Measurements from ENCODE around the gene METAP1D.
"Not testable (repeated sequence)": the region's sequence is repeated elsewhere in the genome, so short reads cannot be mapped to it uniquely, and the experiment has no call there.

The METAP1D gene

DNA sequence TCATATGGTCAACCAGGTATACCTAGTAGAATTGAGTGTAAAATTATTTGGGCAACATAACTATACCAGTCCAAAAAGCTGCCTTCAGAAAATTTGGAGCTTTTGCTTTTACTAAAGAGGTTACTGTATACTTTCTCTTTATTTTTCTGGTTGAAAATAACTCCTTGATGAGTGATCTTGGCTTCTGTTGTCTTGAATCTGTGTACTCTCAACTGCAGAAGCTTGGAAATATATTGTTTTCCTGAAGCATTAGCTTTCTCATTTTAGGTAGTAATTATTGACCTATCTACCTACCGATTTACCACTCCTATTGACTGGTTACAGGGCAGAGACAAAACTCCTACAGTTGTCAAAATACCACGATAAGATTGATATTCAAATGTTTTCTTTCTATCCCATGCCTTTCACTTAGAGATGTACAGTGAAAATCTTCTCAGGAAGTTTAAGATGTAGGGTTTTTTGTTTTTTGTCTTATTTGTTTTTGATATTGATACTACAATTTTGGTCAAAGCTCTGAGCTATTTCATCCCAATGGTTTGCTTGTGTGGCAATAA, 49.9 kb downstream of the METAP1D start:
- DNase-seq = no peak

DNA sequence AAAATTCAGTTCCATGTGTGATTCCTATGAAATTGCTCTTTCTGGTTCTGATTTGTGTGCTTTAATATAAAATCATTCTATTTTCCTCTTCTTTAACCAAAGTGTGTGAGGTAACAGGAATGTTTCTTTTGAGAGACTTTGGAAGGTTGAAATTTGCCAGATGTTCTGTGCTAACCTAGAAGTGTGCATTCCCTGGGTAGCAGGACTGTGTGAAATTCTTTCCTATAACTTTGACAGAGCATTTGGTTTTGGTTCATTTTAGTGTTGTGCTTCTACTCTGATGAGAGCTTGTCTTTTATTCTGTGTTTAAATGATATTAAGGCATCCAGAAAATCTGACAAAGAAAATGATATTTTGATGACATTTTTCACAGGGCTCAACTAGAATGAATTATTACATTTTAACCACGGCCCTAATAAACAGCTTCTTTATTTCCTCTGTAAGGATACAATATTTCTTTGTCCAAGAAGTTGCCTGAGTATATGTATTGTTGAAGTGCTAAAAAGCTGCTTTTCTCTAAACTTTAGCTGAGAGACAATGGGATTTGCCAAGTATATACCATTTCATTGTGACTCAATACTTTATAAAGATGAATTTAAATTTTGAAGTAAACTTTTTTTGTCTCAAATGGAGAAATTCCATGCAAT, 50.8 kb downstream of the METAP1D start:
- DNase-seq = no peak

DNA sequence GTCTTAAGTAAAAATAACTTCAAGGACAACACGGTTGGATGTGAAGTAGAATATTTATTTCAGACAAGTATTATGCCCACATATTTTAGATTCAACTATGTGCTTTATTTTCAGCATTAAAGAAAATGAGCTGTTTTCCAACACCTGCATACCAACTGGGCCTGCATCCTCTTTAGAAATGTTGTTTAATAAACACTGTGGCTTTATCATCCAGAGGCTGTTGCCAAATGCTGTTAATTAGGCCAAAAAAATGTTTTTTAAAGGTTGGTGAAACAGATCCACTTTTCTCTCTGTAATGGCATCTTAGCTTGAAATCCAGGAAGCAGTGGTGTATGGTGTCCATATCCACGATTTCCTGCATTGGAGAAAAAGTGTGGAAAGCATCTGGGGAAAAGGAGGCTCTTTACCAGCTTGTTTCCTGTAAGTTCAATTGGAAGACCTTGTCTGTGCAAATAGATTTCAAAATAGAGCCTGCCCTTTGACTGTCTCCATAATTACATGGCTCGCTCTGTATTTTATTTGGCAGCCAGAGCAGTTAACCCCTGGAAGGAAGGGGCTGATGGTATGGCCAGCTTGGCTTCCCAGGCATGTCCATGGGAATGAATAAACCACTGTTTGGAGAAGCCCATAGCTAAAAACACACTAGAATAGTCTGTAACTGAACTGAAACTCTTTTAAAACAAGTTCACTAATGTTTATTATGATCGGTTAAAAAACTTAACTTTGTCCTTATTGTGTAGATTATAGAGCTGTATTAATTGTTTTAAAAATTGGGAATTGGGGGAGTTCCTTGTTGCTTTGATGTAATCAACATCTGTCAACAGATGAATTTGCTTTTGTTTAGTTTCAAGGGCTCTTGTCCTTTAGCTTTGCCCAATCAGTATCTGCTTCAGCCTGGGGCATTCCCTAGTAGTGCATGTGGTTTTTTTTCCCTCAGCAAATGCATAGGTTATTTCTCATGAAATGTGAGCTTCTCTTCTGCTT, 52.5 kb downstream of the METAP1D start:
- DNase-seq = peak; percentile 50

DNA sequence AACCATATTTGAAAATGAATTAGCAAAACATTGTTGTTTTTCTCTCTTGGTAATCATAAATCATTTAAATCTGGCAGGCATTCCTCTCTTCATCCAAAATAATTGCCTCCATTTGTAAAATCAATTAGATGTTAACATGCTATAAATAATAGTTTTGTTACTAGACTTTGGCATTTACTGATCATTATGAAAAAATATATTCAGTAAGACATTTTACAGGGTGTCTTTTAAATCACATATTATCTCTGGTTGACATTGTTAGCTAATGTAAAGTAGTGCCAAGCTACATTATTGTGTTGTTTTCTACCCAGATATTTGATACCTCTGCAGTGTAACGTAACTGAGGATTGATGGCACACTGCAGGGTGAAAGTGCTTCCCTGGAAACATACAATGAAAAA, 53.7 kb downstream of the METAP1D start:
- DNase-seq = no peak

DNA sequence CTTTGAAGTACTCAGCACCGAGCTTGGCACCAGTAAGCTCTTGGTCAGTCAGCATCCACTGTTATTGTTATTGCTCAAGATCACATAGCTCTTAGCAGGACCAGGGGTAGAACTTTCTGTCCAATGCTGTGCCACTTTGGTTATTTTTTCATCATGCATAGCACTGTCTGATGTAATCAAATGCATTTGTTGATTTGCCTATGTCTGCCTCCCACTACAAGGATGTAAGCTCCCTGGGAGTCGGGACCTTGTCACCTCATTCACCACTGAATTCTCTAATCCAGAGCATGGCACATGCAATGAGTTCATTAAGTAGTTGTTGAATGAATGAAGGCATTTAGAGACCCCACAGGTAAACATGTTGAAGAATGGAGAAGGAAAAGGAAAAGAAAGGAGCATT, 56.5 kb downstream of the METAP1D start:
- DNase-seq = no peak

DNA sequence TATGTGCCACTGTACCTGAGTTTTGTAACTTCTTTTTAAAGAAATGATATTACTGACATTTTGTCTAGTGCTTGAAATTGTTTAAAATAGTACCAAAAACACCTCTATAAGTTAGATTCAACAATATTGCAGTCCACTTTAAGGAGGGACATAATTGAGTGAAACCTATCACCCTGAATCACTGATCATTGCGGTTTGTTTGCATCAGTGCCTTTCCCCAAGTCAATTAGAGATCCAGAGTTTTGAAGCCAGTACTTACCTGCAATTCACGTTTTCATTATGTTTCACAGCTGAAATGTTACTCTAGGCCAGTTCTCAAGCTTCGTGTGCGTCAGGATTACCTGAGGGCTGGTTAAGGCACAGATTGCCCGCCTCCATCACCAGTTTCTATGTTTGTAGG, 58.9 kb downstream of the METAP1D start:
- no peak for DNase-seq

DNA sequence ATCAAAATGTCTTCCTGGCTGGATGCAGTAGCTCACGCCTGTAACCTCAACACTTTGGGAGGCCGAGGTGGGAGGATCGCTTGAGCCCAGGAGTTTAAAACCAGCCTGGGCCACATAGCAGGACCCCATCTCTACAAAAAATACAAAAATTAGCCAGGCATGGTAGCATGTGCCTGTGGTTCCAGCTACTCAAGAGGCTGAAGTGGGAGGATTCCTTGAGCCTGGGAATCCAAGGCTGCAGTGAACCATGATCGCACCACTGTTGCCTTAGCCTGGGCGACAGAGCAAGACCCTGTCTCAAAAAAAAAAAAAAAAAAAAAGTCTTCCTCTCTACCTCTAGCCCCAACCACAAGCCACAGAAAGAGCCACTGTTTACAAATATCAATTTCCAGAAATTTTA, 60.4 kb downstream of the METAP1D start:
- DNase-seq = not testable (repeated sequence)

DNA sequence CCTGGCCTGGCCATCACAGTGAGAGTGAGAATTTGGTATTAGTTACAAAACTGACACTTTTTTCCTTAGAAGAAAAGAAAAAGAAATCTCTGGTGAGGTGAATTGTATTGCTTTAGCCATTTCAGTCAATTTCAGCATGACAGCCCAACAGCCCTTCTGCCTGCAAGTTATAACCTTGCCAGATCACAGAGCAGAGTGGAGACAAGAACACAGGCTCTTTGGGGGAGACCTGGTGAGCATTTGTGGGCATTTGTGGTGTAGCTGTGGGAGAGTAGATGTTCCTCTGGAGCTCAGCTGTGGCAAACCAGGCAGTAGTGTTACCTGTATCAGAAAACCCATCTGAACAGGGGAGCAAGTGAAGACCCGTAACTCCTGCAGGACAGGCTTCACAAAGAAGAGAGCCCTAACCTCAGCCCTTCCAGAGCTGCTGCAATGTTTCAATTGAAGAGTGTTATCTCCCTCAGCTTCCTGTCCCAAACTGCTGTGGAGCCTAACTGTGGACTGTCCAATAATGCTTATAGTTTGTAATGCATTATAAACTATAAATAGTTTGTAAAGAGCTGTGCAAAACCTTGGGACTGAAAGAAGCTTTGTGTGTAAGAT, 62.8 kb downstream of the METAP1D start:
- no peak for DNase-seq

DNA sequence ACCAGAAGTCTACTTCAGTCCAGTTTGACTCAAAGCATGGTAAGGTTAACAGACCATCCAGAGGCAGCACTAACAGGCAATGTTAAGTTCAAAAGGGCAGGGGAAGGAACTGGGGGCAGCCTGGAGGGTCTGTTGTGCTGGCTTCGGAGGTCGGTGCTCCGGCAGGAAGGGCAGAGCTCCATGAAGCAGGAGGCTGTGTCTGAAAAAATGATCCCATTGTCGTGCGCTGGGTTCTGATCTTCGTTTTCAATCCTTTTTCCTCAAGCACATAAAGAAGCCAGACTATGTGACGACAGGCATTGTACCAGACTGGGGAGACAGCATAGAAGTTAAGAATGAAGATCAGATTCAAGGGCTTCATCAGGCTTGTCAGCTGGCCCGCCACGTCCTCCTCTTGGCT, 63.7 kb downstream of the METAP1D start:
- DNase-seq = no peak

DNA sequence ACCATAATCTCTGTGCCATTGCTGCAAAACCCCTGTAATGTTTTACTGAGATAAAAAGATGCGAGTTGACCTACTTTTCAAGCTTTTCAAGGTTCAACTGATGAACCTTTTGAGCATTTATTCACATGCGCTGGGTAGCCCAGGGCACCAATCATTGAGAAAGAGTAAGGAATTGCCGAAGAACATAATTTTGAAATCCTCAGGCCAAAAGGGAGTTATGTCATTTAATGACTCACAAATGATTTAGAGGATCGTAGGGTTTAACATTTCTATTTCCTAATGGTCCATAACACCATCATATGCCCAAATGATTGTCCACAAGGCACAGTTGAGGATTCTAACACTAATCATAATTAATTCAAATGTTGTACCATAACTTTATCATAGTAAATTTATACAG, 65.4 kb downstream of the METAP1D start:
- no peak for DNase-seq

DNA sequence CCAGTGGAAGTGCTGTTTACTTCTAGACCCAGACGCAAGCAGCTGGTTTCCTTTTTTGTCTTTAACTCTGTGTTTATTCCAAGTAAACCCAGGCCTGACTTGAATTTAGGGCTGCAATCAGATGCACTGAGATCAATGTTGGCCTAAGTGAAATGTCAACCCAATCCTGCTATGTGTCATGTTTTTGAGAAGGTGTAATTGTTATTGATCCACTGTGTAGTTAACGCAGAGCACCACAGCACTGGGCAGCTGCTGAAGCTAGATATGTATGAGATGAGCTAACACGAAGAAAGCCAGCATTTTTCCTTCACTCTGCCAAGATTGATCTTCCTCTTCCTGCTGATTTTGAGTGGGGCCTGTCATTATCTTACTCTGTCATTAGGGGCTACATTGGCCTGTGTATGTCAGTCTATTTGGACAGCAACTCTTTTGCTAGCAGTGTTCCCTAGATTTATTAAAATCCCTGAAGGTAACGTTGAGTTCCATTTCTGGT, 66.7 kb downstream of the METAP1D start:
- no peak for DNase-seq

DNA sequence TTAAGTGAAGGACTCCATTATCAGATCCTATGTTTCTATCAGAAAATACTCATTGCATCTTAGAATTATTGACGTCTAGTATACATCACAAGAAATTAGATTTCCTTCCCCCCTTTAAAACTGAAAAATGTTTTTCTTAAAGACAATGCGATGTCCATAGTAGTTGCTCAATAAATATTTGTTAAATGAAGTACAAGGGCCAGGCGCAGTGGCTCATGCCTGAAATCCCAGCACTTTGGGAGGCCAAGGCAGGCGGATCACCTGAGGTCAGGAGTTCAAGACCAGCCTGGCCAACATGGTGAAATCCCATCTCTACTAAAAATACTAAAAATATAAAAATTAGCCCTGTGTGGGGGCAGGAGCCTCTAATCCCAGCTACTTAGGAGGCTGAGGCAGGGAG, 68.2 kb downstream of the METAP1D start:
- DNase-seq = not testable (repeated sequence)

DNA sequence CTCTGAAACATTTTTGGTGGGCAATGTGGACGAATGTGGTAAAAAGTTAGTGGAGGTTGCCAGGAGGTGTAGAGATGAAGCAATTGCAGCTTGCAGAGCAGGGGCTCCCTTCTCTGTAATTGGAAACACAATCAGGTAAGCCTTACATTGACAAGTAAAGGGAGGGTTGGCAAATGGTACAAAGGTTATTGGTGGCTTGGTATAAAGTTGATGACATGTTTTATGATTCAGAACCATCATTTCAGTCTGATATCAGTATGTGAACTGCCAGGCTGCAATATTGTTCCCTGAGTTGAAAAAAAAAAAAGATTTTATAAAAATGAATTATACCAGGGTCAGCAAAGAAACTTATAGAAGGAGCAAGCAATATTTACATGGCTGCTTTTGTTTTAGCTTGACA, 71.2 kb downstream of the METAP1D start:
- DNase-seq = no peak

DNA sequence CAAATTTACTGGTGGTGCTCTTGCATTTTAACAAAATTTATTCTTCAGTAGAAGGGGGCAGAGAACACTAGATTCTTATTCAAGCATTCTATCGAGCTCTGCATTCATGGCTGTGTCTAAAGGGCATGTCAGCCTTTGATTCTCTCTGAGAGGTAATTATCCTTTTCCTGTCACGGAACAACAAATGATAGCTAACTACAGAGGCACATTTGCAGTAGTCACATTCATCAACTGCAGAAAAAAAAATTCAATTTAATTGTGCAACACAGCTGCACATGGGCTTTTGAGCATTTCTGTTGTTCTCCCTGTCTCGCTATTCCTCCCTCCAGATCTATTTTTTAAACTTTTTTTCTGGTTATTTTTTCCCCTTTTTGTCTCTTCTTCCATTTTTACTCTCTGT, 72.5 kb downstream of the METAP1D start:
- DNase-seq = no peak

DNA sequence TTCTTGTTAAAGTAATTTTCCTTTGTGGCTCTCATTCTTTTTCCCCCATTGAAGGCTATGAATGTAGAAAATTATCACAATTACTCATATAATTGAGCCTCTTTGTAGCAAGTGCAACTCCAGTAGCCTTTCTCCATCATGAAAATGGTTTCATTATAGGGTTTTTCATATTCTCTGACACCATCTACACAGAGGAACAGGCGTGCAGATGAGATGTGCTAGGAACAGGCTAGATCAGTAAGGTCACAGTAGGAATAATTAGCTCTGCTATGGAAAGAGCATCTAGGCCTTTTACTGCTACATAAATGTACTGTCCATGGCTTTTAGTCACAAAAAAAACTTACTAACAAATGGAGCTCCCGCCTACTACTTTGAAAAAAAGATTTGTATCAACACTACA, 73.0 kb downstream of the METAP1D start:
- DNase-seq = no peak

DNA sequence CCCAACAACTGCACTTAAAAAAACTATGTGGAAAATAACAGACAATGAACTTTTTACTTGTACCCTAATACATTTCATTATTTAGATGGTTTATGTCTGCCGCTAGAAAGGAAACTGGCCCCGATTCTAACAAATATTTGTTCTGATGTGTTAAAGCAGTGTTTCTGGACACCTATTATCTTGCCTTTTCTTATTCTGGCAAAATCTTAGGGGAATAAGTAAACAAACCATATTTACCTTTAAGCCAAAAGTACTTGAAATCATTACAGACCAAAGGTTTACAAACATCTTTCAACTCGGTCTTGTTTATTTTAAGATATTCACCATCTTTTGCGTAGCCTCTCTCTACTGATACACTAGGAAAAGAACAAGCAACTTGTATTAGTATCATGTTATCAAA, 73.8 kb downstream of the METAP1D start:
- no peak for DNase-seq

DNA sequence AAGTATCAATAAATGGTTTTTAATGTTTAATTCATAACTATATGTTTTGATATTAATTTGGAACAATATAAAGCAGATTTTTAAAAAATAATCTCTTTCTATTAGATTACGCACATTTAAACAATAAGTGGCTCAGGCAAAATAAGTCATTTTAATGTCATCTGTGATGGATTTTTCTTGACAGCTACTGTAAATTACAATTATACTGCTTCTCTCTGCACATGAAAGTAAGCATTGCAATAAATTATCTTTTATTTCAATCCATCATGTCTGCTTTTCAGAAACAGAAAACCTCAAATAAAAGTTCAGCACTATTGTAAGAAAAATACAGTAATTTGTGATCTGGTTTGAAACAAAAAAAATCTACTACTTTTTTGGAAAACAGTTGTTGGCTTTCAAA, 74.5 kb downstream of the METAP1D start:
- DNase-seq = no peak

DNA sequence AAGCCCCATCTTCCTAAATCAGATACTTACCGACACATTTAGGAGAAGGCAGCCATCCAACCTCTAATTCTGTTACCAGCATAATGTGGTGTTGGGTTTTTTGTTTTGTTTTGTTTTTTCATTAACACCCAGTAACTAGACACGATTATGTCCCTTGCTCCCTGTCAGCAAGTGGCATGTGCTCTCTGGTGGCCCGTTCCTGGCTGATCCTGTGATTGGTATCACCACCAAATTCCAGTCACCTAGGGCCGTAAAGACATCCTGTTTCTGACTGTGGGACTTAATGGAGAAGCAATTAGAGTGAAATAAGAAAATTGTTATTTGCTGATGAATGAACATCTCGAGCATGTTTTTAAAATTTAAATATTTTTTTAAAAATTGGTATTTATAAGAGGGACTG, 79.7 kb downstream of the METAP1D start:
- no peak for DNase-seq

DNA sequence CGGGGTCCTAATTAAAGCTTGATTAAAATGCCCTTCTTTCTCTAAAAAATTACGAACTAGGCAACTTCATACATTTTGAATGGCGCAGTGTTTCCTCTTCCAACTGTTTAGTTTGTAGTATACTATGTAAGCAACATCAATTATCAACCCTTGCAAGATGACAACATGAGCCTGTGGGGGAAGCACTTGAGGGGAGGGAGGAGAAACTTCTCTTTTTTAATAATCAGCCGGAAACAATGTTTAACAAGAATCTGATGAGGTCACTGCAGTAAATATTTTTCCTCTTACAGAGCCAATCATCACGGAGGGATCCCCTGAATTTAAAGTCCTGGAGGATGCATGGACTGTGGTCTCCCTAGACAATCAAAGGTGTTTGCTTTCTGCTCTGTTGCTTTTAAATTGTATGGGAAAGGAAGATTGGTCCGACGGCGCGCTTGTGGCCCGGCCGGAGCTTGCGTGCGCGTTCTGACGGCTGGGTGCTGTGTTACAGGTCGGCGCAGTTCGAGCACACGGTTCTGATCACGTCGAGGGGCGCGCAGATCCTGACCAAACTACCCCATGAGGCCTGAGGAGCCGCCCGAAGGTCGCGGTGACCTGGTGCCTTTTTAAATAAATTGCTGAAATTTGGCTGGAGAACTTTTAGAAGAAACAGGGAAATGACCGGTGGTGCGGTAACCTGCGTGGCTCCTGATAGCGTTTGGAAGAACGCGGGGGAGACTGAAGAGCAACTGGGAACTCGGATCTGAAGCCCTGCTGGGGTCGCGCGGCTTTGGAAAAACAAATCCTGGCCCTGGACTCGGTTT, 80.3 kb downstream of the METAP1D start:
- DNase-seq = no peak

DNA sequence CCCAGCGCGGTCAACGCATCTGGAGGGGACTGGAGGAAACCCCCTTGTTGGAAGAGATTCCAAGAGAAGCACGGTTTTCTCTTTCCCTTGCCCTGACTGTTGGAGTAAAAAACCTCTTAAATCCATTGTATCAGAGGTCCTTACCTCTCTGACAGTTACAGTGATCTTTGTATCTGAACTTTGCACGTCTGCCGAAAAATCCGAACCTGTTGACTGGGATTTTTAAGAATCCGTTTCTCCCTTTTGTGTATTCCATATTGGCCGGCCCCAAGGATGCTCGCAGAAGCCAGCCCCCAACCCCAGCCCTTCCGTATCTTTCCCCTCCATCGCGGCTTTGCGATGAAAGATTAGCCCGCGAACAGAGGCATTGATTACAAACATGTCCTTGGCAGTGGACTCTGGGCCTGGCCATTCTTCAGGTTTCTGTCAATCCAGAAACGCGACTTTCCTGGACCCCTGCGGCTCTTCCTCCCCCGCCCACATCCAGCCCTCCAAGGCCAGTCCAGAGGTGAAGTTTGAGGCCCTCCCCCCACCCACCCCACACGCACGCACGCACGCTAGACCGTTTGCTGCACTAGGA, 81.0 kb downstream of the METAP1D start:
- DNase-seq = no peak

DNA sequence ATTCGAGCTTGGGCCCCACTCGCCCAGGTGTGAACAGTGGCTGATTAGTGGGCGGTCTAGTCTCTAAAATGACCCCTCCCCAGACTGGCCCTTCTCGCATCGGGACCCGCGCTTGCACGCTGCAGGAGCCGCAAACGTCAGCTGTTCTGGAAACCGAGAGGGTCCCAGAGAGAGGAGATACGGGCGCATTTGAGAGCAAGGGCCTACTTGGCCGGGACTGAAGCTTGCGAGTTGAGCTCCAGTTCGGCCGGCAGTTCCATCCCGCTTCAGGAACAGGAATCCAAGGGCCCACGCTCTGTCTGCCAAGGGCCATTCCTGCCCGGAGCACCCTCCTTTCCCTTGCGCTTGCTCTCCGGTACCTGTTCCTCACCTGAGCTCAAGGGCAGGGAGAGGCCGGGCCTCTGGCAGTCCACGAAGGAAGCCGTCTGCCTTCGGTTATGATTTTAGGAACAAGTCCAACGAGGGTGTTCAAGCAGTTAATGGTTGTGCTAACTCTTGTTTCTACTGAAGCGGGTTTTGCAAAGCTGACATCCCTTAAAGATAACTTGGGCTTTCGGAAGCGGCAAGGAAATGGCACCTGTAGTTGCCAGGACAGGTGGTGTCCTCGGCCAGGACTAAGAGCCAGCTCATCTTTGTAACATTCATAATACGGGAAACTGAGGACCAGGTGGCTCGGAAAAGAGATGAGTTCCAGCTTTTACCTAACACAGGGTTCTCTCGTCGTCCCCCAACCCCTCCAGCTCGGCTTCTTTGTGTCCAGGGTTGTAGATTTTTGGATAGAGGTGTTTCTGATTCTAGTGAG, 81.7 kb downstream of the METAP1D start:
- no peak for DNase-seq
